Left ventricle myocardium superior (tissue), 1 donor: ENCODE data around the gene ATF7. TPM values are rescaled to one million over a fixed set of nuclear protein-coding genes. Genes with fewer than 3 reads are reported as not detected.
"Not testable (repeated sequence)": the region's sequence is repeated elsewhere in the genome, so short reads cannot be mapped to it uniquely, and the experiment has no call there.

Source experiments
- ATAC-seq: fragments of 200-7000 bp; cut with Tn5 transposase; one replicate; pipeline ENCODE4 v1.9.1; 2020; ENCODE audit warnings: mild to moderate bottlenecking, moderate library complexity
- DNase-seq: peaks from one replicate; pipeline ENCODE4 v3.0.0-alpha.2; 2020
- intact Hi-C: fragments of 100-400 bp; cut with micrococcal nuclease; formaldehyde crosslinking; loops from one replicate; pipeline ENCODE4 v1.11.0; 2022
- total RNA-seq: library from RNA; stranded (reverse); fragmentation: NEBNext Ultra II Directional; extraction: Animal tissue kit (Norgen Biotek cat#: 25700); gene quantifications from one replicate; pipeline ENCODE4 v1.2.1, GENCODE V29; 2021
- donor health status: DM: no; HTN: yes; CAD: no; lungs with severe emphysema.

ATF7 gene
- total RNA-seq, 1 donor from 2014 or later: 37.7 TPM

- intact Hi-C loops: no loop called here
- DNase-seq (no peak), ATAC-seq (no peak)
Measured at GRCh38 chr12:53578783-53579182, 47.4 kb downstream of the ATF7 start.

GRCh38 chr12:53577941-53578352, 48.2 kb downstream of the ATF7 start:
- ATAC-seq (no peak), DNase-seq (no peak)
- intact Hi-C loops: no loop called here

- ATAC-seq (peak; percentile 56), DNase-seq (no peak)
- intact Hi-C loops: no loop called here
Measured at GRCh38 chr12:53575502-53576249, 50.5 kb downstream of the ATF7 start.

GRCh38 chr12:53572134-53572758, 53.9 kb downstream of the ATF7 start:
- DNase-seq: no peak
- intact Hi-C loops: no loop called here
- no peak for ATAC-seq

- no peak for DNase-seq
- intact Hi-C loops: no loop called here
- no peak for ATAC-seq
Measured at GRCh38 chr12:53571295-53571694, 54.9 kb downstream of the ATF7 start.

- intact Hi-C loops: no loop called here
- ATAC-seq (no peak), DNase-seq (no peak)
Measured at GRCh38 chr12:53568809-53569557, 57.2 kb downstream of the ATF7 start.

- DNase-seq: no peak
- intact Hi-C loops: no loop called here
- ATAC-seq: no peak
Measured at GRCh38 chr12:53567961-53568808, 58.0 kb downstream of the ATF7 start.

GRCh38 chr12:53565376-53565775, 60.8 kb downstream of the ATF7 start:
- intact Hi-C loops, ATAC-seq, DNase-seq: not testable (repeated sequence)

GRCh38 chr12:53564941-53565340, 61.2 kb downstream of the ATF7 start:
- ATAC-seq: no peak
- intact Hi-C loops: no loop called here
- no peak for DNase-seq

- intact Hi-C loops: no loop called here
- DNase-seq: no peak
- ATAC-seq: no peak
Measured at GRCh38 chr12:53564278-53564677, 61.9 kb downstream of the ATF7 start.

- intact Hi-C loops: no loop called here
- DNase-seq (no peak), ATAC-seq (no peak)
Measured at GRCh38 chr12:53563452-53564028, 62.6 kb downstream of the ATF7 start.

GRCh38 chr12:53561590-53561953, 64.6 kb downstream of the ATF7 start:
- intact Hi-C loops: no loop called here
- no peak for DNase-seq
- ATAC-seq: peak; percentile 11

GRCh38 chr12:53560912-53561589, 65.1 kb downstream of the ATF7 start:
- intact Hi-C loops: no loop called here
- no peak for DNase-seq
- no peak for ATAC-seq

- ATAC-seq: peak; percentile 74
- DNase-seq: no peak
- intact Hi-C loops: no loop called here
Measured at GRCh38 chr12:53560351-53560750, 65.8 kb downstream of the ATF7 start.

GRCh38 chr12:53558631-53559030, 67.6 kb downstream of the ATF7 start:
- intact Hi-C loops: no loop called here
- DNase-seq (no peak), ATAC-seq (no peak)

- ATAC-seq (no peak), DNase-seq (no peak)
- intact Hi-C loops: no loop called here
Measured at GRCh38 chr12:53552361-53553327, 73.5 kb downstream of the ATF7 start.

- intact Hi-C loops: no loop called here
- no peak for ATAC-seq
Measured at GRCh38 chr12:53551889-53552291, 74.3 kb downstream of the ATF7 start.

More at GRCh38 chr12:53551889-53552291, 74.3 kb downstream of the ATF7 start:
- no peak for DNase-seq
